Stimulated activated CD8-positive, alpha-beta memory T cell treated with anti-CD3 and anti-CD28 coated beads, Interleukin-12 subunit alpha, Interleukin-12 subunit beta, amount 100 ng/mL, for 1 hour (primary cell): Measurements from ENCODE around the gene AP1G1.
"Not testable (repeated sequence)": the region's sequence is repeated elsewhere in the genome, so short reads cannot be mapped to it uniquely, and the experiment has no call there.

Experiments used
- DNase-seq: peaks from one replicate; pipeline ENCODE4 v3.0.0-alpha.2; 2020; ENCODE audit warnings: low read depth

Gene AP1G1

GRCh38 chr16:71700831-71701230 is 107.8 kb downstream of the AP1G1 start:
- DNase-seq = no peak

DNA sequence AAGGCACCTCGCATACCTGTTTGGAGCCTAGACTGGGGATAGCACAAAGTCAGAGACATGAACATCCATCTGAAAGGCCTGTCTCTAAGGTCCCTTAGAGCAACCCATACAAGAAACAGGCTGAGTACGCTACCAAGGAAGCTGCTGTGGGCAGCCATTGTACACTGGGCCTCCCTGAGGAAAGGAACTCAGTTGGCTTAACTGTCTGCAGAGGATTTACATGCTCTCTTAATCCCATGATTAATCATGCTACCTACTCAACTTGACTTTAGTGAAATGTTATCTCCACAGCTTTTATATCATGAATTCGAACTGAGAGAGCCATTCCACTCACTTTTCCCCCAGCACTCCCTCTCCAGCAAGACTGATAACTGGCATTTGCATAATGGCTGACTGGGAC is 110.1 kb downstream of the AP1G1 start:
- DNase-seq = no peak

DNA sequence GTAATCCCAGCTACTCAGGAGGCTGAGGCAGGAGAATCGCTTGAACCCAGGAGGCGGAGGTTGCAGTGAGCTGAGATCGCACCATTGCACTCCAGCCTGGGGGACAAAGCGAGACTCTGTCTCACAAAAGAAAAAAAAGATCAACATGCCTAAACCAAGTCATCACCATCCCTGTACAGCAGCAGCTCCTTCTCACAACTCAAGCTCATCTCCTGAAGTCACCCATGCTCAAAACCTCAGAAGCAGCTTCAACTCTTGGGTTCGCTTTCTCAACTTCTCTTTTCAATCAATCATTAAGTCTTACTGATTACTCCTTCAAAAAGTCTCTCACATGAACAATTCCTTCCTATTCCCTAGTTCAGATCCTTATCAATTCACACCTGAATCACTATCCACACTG is 115.5 kb downstream of the AP1G1 start:
- DNase-seq = no peak

- DNase-seq = no peak
Observed at GRCh38 chr16:71689901-71690300, 118.7 kb downstream of the AP1G1 start.

GRCh38 chr16:71687861-71688260 is 120.8 kb downstream of the AP1G1 start:
- DNase-seq = no peak

DNA sequence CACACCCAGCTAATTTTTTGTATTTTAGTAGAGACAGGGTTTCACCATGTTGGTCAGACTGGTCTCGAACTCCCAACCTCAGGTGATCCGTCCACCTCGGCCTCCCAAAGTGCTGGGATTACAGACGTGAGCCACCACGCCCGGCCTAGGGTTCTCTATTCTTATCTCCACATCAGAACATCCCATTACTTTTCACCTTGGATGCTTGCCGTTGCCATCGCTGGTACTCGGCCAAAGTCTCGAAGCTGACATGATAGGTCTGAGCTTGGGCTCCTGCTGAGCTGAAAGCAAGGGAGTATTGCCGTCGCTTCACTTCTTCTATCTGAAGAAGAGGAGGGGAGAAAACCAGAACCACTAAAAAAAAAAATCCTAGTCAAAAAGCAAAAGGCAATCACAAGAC is 124.4 kb downstream of the AP1G1 start:
- DNase-seq = not testable (repeated sequence)

DNA sequence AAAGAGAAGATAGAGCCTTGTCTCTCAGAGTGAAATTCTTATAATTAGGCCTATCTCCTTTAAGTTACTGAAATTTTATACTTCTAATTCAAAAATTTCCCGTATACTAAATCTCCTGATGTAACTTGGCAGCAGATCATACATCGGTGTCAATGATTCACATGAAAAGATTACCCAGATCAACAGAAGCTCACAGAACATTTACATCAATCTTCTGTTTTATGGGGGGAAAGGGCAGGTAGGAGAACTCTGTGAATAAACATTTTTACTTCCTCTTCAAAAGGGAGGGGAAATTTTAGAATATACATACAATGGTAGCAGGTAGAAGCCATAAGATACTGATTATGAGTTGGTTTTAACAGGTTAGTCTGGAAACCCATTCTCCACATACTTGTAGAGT is 127.3 kb downstream of the AP1G1 start:
- no peak for DNase-seq
